Kidney (tissue), 14 donors: ENCODE measurements around the gene RAD51B. TPM values are rescaled to one million over a fixed set of nuclear protein-coding genes. Genes with fewer than 3 reads are reported as not detected.
A peak's percentile ranks its signal among the peaks of the same experiment; 100 is the strongest.

ENCODE experiments used
- DNase-seq, 5 donors: peaks; one replicate each; pipeline ENCODE4 v3.0.0-alpha.2; 2013 to 2020
- FAIRE-seq: peaks from 2 replicates; lab custom pipeline; 2012; peaks lifted over from hg19 to GRCh38; lab: Jason Lieb, UNC
- H3K27ac ChIP-seq, 2 donors: one replicate each; pipeline ENCODE4 v1.7.0; 2013; ENCODE audit warnings: low read depth in 2 of 2, low read length in 2 of 2, inconsistent platforms in 1 of 2
- H3K27me3 ChIP-seq: one replicate; pipeline ENCODE4 v1.7.1; 2013; ENCODE audit warnings: low read length, inconsistent platforms; ENCODE audit not compliant: control insufficient read depth, insufficient read depth
- H3K36me3 ChIP-seq, 3 donors: one replicate each; pipeline versions ENCODE4 v1.7.0 to v1.7.1; 2013; ENCODE audit warnings: low read length in 3 of 3, control low read depth in 1 of 3, inconsistent platforms in 1 of 3; ENCODE audit not compliant: insufficient read depth in 3 of 3, control insufficient read depth in 2 of 3
- H3K4me1 ChIP-seq, 3 donors: one replicate each; pipeline versions ENCODE4 v1.7.0 to v1.7.1; 2013; ENCODE audit warnings: low read length in 3 of 3, inconsistent platforms in 1 of 3, low read depth in 1 of 3; ENCODE audit not compliant: control insufficient read depth in 2 of 3, insufficient read depth in 2 of 3
- H3K4me3 ChIP-seq, 3 donors: one replicate each; pipeline versions ENCODE4 v1.7.0 to v1.8.1; 2013; ENCODE audit warnings: low read length in 3 of 3, control low read depth in 1 of 3, inconsistent platforms in 1 of 3
- H3K9ac ChIP-seq, 3 donors: one replicate each; pipeline versions ENCODE4 v1.7.0 to v1.7.1; 2013; ENCODE audit warnings: low read length in 3 of 3, control low read depth in 1 of 3, inconsistent platforms in 1 of 3
- H3K9me3 ChIP-seq, 3 donors: one replicate each; pipeline versions ENCODE4 v1.7.0 to v1.7.1; 2013; ENCODE audit warnings: low read length in 3 of 3, control low read depth in 1 of 3, inconsistent platforms in 1 of 3; ENCODE audit not compliant: control insufficient read depth in 2 of 3, insufficient read depth in 1 of 3
- intact Hi-C: fragments of 100-400 bp; cut with DNase I; formaldehyde crosslinking; loops from one replicate; pipeline ENCODE4 v1.11.1; 2022
- polyA plus RNA-seq: library from polyadenylated mRNA; stranded (reverse); fragments of 350-450 nt; fragmentation: Illumina TruSeq; extraction: RNeasy Lipid Tissue Mini Kit (QIAGEN cat#74804); gene quantifications from one replicate; pipeline ENCODE4 v1.2.3, GENCODE V29; 2014; ENCODE audit warnings: low read depth, low replicate concordance; ENCODE audit not compliant: insufficient read depth
- total RNA-seq: library from RNA; stranded (reverse); fragmentation: NEBNext Ultra II Directional; extraction: Animal tissue kit (Norgen Biotek cat#: 25700); gene quantifications from one replicate; pipeline ENCODE4 v1.2.1, GENCODE V29; 2021
- TF ChIP-seq, protein P1 (sequence below): IDR thresholded peaks from 3 replicates; pipeline ENCODE4 v1.5.1; 2012; ENCODE audit warnings: mild to moderate bottlenecking, moderate library complexity, borderline replicate concordance; ENCODE audit not compliant: insufficient read depth; ENCODE audit errors: extremely low read depth
- donor health status: control.
- donor health status: control.
- donor health status: control.
- donor health status: control.
- donor health status: control.
- donor health status: DM: yes; HTN: yes; CAD: no.
- donor health status: Normal renal cell carcinoma (clear cell type).

Gene RAD51B
- total and polyA plus RNA-seq, 2 donors from 2014 or later = 6.9 to 18.0 TPM

- Histone ChIP-seq H3K4me3 (no peak overlapping the region), H3K9ac (no peak overlapping the region), H3K36me3 (no peaks in the 10 kb centered on the region), H3K27me3 (no peaks in the 10 kb centered on the region), H3K4me1 (peaks cover 16 to 25% (median 18%) of the 10 kb centered on the region in 3 donors), H3K9me3 (no peaks in the 10 kb centered on the region), H3K27ac (peak overlapping the region in 1 of 2 donors; percentile 10)
- intact Hi-C loops = no loop called here
- DNase-seq = no peak
- no peak for FAIRE-seq
- TF ChIP-seq, protein P1, sequence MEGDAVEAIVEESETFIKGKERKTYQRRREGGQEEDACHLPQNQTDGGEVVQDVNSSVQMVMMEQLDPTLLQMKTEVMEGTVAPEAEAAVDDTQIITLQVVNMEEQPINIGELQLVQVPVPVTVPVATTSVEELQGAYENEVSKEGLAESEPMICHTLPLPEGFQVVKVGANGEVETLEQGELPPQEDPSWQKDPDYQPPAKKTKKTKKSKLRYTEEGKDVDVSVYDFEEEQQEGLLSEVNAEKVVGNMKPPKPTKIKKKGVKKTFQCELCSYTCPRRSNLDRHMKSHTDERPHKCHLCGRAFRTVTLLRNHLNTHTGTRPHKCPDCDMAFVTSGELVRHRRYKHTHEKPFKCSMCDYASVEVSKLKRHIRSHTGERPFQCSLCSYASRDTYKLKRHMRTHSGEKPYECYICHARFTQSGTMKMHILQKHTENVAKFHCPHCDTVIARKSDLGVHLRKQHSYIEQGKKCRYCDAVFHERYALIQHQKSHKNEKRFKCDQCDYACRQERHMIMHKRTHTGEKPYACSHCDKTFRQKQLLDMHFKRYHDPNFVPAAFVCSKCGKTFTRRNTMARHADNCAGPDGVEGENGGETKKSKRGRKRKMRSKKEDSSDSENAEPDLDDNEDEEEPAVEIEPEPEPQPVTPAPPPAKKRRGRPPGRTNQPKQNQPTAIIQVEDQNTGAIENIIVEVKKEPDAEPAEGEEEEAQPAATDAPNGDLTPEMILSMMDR = no peak
Observed at GRCh38 chr14:68229423-68230100, 410.0 kb downstream of the RAD51B start.

GRCh38 chr14:68230202-68230949 is 410.8 kb downstream of the RAD51B start:
- TF ChIP-seq, protein P1 = no peak
- Histone ChIP-seq H3K9me3 (no peaks in the 10 kb centered on the region), H3K4me1 (peaks cover 18 to 25% (median 18%) of the 10 kb centered on the region in 3 donors), H3K27ac (peak overlapping the region; percentile 19 to 96), H3K36me3 (no peaks in the 10 kb centered on the region), H3K4me3 (no peak overlapping the region), H3K27me3 (no peaks in the 10 kb centered on the region), H3K9ac (no peak overlapping the region)
- intact Hi-C loops = no loop called here
- no peak for DNase-seq
- no peak for FAIRE-seq

GRCh38 chr14:68230950-68231717 is 411.6 kb downstream of the RAD51B start:
- H3K27me3 ChIP-seq = no peaks in the 10 kb centered on the region
- TF ChIP-seq, protein P1 = no peak
- DNase-seq (no peak), FAIRE-seq (no peak)
- intact Hi-C loops = no loop called here
- H3K9ac ChIP-seq = no peak overlapping the region
- H3K4me3 ChIP-seq = no peak overlapping the region
- H3K27ac ChIP-seq = peak overlapping the region; percentile 83 to 96
- peaks cover 18 to 25% (median 18%) of the 10 kb centered on the region in 3 donors for H3K4me1 ChIP-seq
- no peaks in the 10 kb centered on the region for H3K36me3 ChIP-seq
- no peaks in the 10 kb centered on the region for H3K9me3 ChIP-seq
